IgD-negative memory B cell (primary cell): ENCODE results near the gene WDR86. TPM values are rescaled to one million over a fixed set of nuclear protein-coding genes. Genes with fewer than 3 reads are reported as not detected.

ENCODE experiments used
- H3K27ac Mint-ChIP-seq, 3 donors: one replicate each; pipeline ENCODE4 v1.8.0; 2020 to 2022; ENCODE audit warnings: mild to moderate bottlenecking in 3 of 3, mixed read lengths in 3 of 3, moderate library complexity in 1 of 3
- H3K27me3 Mint-ChIP-seq: one replicate; pipeline ENCODE4 v1.8.0; 2021; ENCODE audit warnings: mixed read lengths
- H3K36me3 Mint-ChIP-seq: one replicate; pipeline ENCODE4 v1.8.0; 2020; ENCODE audit warnings: mild to moderate bottlenecking, mixed read lengths
- H3K4me1 Mint-ChIP-seq, 3 donors: one replicate each; pipeline ENCODE4 v1.8.0; 2020 to 2022; ENCODE audit warnings: mixed read lengths in 3 of 3, mild to moderate bottlenecking in 1 of 3
- H3K4me3 Mint-ChIP-seq, 4 donors: one replicate each; pipeline ENCODE4 v1.8.0; 2020 to 2022; ENCODE audit warnings: mild to moderate bottlenecking in 4 of 4, mixed read lengths in 4 of 4, moderate library complexity in 3 of 4
- H3K9me3 Mint-ChIP-seq, 3 donors: one replicate each; pipeline ENCODE4 v1.8.0; 2020 to 2021; ENCODE audit warnings: mixed read lengths in 3 of 3, mild to moderate bottlenecking in 1 of 3
- polyA plus RNA-seq: library from polyadenylated mRNA; unstranded; fragments of 300-500 nt; fragmentation: Illumina TruSeq; gene quantifications from one replicate; pipeline ENCODE4 v1.2.3, GENCODE V29; 2021

WDR86 gene
- polyA plus RNA-seq, 1 donor from 2014 or later: 0.54 TPM

DNA sequence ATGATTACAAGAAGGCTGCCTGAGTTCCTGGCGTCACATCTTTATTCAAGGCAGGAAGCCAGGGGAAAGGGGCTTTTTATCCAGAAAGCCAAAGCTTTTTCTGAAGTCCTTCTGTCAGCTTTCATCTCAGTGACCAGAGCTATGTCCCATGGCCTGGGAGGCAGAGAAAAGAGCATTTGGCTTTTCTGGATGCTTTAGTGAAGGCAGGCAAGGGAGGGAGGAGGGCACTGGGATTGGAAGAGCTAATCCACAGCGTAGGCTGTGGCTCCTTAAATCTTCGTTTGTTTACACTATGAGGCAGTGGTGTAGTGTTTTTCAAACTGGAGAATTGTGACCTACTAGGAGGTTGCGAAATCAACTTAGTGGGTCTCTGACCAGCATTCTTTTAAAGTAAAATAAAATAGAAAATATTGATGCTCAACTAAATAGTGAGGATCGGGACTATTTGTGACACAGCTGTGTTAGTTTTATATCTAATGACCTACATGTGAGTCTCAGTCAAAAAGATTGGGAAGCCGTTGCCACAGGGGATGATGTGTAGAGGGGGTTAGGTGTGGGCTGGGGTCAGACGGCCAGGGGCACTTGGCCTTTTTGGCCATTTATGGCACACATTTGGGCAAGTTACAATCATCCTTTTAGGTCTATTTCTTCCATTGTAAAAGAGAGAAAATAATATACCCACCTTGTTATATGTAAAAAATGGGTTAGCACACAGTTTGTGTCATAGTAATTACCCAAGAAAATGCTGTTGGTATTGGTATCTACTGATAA lies 16.0 kb upstream of the WDR86 start:
- H3K4me3 Mint-ChIP-seq: no peak overlapping the region
- H3K4me1 Mint-ChIP-seq: peaks cover 5 to 8% (median 8%) of the 10 kb centered on the region in 3 donors
- peaks cover 0 to 13% (median 4%) of the 10 kb centered on the region in 3 donors for H3K9me3 Mint-ChIP-seq
- H3K36me3 Mint-ChIP-seq: no peaks in the 10 kb centered on the region
- no peak overlapping the region for H3K27ac Mint-ChIP-seq
- H3K27me3 Mint-ChIP-seq: peaks cover 14% of the 10 kb centered on the region

DNA sequence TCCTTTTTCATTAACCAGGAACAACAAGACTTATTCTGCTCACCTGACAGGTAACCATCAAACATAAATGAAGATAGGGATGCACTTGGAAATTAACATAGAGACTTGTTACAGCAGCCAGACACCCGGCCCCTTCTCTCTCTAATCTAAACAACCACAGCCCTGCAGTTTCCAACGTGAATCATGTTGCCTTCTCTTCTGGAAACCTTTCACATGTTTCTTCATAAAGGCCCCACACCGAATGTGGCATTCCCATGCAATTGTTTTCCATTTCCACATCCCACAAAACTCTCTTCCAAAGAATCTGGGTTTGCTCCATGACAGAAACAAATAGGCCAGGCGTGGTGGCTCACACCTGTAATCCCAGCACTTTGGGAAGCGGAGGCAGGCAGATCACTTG lies 15.0 kb upstream of the WDR86 start:
- Mint-ChIP-seq H3K36me3 (no peaks in the 10 kb centered on the region), H3K4me3 (no peak overlapping the region), H3K27ac (no peak overlapping the region), H3K27me3 (peaks cover 18% of the 10 kb centered on the region), H3K4me1 (peaks cover 4 to 5% (median 4%) of the 10 kb centered on the region in 3 donors), H3K9me3 (peaks cover 4 to 18% (median 4%) of the 10 kb centered on the region in 3 donors)

DNA sequence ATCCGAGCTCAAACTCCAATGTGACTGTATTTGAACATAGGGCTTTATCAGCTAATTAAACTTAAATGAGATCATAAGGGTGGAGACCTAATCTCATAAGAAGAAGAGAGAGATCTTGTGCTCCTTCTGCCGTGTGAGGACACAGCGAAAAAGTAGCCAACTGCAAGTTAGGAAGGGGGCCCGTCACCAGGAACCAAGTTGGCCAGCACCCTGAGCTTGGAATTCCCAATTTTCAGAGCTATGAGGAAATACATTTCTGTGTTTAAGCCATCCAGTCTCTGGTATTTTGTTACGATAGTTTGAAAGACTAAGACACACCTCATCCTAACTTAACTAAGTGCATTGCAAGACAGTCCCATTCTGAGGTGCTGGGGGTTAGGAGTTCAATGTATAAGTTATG lies 14.1 kb upstream of the WDR86 start:
- Mint-ChIP-seq H3K36me3 (no peaks in the 10 kb centered on the region), H3K27ac (no peak overlapping the region), H3K4me1 (no peaks in the 10 kb centered on the region), H3K4me3 (no peak overlapping the region), H3K9me3 (peaks cover 4 to 18% (median 7%) of the 10 kb centered on the region in 3 donors), H3K27me3 (peaks cover 18% of the 10 kb centered on the region)

DNA sequence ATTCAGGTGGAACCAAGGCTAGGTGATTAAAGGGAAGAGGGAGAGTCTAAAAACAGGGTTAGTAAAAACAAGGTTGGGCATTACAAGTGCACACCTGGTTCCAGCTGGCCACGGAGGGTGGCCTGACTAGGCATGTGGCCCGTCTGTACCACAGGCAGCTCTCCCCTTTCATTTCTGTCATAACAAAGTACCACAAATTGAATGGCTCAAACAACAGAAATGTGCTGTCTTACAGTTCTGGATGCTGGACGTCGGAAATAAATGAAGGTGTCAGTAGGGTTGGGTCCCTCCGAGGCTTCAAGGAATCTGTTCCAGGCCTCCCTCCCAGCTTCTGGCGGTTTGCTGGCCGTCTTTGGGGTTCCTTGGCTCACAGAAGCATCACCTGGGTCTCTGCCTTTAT lies 13.4 kb upstream of the WDR86 start:
- H3K4me1 Mint-ChIP-seq: no peaks in the 10 kb centered on the region
- H3K27me3 Mint-ChIP-seq: peaks cover 17% of the 10 kb centered on the region
- H3K9me3 Mint-ChIP-seq: peaks cover 4 to 20% (median 9%) of the 10 kb centered on the region in 3 donors
- no peaks in the 10 kb centered on the region for H3K36me3 Mint-ChIP-seq
- no peak overlapping the region for H3K27ac Mint-ChIP-seq
- no peak overlapping the region for H3K4me3 Mint-ChIP-seq

DNA sequence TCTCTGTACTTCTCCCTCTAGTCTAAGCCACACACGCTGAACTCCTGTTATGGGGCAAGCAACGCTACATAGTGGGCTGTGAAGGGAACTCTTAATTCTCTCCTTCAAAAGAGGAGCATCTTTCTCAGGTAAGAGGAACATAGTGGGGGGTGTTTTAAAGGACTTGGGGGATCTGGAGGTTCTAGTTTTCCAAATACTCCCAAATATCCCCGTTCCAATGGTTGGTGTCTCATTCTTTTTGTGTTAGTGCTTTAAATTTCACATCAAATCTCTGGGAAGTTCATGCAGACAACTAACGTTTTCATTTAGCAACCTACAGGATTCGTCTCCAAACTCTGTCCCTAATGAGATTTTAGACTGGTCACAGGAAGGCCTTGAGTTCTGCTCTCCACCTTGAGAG lies 12.4 kb upstream of the WDR86 start:
- H3K4me1 Mint-ChIP-seq: no peaks in the 10 kb centered on the region

DNA sequence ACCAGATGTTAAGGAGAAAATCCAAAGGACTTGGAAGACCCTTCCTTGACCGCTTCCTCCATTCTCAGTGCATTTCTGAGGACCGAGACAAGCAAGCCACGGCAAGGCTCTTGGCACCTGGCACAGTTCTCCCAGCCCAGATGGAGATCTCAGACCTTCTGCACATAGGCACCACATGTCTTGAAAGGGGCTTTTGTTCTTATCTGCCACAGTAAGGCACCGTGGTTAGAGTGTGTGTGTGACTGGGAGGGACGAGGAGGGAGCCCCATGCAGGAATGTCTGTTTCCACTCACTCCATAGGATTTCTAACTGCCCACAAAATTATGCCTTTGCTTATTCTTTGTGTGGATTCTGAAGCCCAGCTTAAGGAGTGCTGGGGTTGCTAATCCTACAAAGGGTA lies 10.3 kb upstream of the WDR86 start:
- H3K4me1 Mint-ChIP-seq: no peaks in the 10 kb centered on the region
- no peak overlapping the region for H3K4me3 Mint-ChIP-seq
- no peaks in the 10 kb centered on the region for H3K36me3 Mint-ChIP-seq
- peaks cover 18% of the 10 kb centered on the region for H3K27me3 Mint-ChIP-seq
- no peak overlapping the region for H3K27ac Mint-ChIP-seq
- H3K9me3 Mint-ChIP-seq: peaks cover 4 to 23% (median 13%) of the 10 kb centered on the region in 3 donors

More for the DNA sequence above, 12.4 kb upstream of the WDR86 start:
- Mint-ChIP-seq H3K9me3 (peaks cover 4 to 23% (median 11%) of the 10 kb centered on the region in 3 donors), H3K36me3 (no peaks in the 10 kb centered on the region), H3K27ac (no peak overlapping the region), H3K27me3 (peaks cover 17% of the 10 kb centered on the region), H3K4me3 (no peak overlapping the region)

DNA sequence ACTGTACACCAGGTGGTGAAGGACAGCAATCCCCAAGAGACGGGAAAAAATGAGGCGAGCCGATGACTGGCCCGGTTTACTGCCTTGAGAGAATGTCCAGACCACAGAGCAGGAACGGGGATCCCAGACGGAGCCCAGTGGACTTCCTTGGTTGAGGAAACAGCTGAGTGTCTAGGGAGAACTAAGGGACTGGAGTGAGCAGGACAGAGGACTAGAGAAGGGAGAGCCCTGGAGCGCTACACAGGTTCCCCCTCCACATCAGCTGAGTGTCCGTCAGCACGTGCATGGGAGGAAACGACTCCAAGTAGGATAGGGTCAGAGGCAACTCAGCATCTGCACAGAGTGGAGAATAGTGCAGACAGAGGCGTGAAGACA lies 7.1 kb upstream of the WDR86 start:
- Mint-ChIP-seq H3K4me1 (peaks cover 0 to under 1% (median 0%) of the 10 kb centered on the region in 3 donors), H3K4me3 (no peak overlapping the region), H3K27ac (no peak overlapping the region), H3K9me3 (peaks cover 4 to 11% (median 11%) of the 10 kb centered on the region in 3 donors), H3K36me3 (no peaks in the 10 kb centered on the region), H3K27me3 (peaks cover 24% of the 10 kb centered on the region)

DNA sequence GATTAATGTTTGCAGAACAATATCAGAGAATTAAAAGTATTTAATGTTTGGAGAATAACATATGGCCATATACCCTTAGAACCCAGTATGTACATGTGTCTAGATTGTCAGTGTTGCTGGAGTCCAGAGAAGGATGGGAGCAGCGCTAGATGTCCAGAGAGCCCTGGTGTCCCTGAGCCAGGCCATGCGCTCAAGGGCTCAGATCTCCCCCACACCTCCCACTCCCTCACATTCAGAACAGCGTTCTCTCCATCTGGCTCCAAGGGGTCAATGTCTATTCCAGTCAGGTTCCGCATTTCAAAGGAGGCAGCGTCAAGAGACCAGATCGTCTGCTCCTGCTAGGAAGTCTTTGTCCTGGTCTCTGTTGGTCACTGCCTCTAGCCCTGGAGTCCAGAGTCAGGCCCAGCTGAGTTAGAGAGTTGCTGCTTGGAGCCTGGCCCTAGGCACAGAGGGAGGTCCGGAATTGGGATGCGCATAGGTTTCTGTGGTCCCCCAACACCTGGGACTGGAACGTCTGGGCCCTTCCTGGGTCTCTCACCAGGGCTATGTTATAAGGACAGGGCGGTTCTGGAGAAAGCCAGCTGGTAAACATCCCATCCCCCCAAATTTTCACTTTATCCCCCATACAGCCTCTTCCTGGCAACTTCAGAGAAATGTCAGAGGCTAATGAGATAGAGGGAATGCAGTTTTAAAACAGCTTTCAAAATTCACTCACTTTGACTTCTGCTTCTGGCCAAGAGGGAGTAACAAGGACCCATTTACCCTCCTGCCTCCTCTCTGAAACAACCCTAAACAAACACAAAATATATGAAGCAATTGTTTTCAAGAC lies 6.5 kb upstream of the WDR86 start:
- Mint-ChIP-seq H3K36me3 (no peaks in the 10 kb centered on the region), H3K9me3 (peaks cover 4 to 11% (median 10%) of the 10 kb centered on the region in 3 donors), H3K4me1 (peaks cover 0 to 5% (median 0%) of the 10 kb centered on the region in 3 donors), H3K4me3 (no peak overlapping the region), H3K27ac (no peak overlapping the region), H3K27me3 (peaks cover 28% of the 10 kb centered on the region)

DNA sequence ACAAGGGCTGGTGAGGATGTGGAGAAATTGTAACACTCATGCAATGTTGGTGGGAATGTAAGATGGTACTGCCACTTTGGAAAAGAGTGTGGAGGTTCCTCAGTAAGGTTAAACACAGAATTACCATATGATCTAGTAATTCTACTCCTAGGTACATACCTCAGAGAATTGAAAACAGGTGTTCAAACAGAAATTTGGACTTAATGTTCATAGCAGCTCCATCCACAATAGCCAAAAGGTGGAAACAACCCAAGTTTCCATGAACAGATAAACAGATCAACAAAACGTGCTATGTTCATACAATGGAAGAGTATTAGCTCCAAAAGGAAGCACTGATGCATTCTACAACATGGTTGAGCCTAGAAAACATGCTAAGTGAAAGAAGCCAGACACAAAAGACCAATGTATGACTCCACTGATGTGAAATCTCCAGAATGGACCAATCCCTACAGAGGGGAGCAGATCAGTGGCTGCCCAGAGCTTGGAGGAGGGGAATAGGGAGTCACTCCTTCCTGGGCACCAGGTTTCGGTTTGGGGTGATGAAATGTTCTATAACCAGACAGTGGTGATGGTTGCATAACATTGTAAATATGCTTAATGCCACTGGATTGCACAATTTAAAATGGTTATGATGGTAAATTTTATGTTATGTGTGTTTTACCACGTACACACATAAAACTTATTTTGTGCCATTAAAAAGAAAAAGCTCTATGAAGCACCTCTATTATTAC lies 5.7 kb upstream of the WDR86 start:
- no peaks in the 10 kb centered on the region for H3K36me3 Mint-ChIP-seq
- H3K9me3 Mint-ChIP-seq: peaks cover 2 to 11% (median 7%) of the 10 kb centered on the region in 3 donors
- H3K4me1 Mint-ChIP-seq: peaks cover 5 to 8% (median 7%) of the 10 kb centered on the region in 3 donors
- peak overlapping the region in 1 of 3 donors; percentile 34 for H3K27ac Mint-ChIP-seq
- H3K4me3 Mint-ChIP-seq: no peak overlapping the region
- peaks cover 35% of the 10 kb centered on the region for H3K27me3 Mint-ChIP-seq

DNA sequence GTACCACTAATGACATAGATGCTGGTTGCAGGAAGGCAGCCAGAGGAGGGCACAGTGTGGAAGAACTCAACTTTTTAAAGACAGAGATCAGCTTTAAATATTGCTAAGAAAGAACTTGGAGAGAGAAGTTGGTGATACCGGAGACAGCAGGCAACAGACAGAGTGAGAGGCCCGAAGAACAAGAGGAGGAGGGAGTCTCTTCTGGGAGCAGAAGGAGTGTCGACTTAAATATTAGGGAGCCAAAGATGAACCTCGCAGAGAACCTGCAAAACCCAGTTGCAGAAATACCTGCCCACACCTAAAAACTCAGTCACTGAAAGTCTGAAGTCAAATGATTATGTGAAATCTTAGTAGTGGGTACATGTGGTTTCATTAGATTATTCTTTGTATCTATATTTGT lies 3.4 kb upstream of the WDR86 start:
- H3K4me1 Mint-ChIP-seq: peaks cover 10 to 14% (median 13%) of the 10 kb centered on the region in 3 donors
- H3K9me3 Mint-ChIP-seq: peaks cover 0 to 5% (median 3%) of the 10 kb centered on the region in 3 donors
- H3K4me3 Mint-ChIP-seq: no peak overlapping the region
- H3K27ac Mint-ChIP-seq: no peak overlapping the region
- no peaks in the 10 kb centered on the region for H3K36me3 Mint-ChIP-seq
- peaks cover 45% of the 10 kb centered on the region for H3K27me3 Mint-ChIP-seq

DNA sequence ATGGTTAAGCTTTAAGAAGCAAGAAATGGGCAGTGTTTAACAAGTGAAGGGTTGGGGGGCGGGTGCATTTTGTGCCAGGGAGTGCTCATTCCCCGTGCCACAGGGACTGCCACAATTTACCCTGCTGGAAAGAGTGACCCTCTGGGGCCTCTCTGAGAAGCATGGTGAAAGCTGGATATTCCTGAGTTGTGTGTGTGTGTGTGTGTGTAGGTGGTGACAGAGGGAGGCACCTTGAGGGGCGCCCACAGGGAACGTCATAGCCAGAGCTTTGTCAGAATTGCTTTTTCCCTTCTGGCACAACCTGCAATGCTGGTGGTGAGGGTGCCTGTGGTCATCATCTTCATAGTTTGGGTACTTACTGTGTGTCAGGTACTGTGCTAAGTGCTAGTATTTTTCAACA lies 2.5 kb upstream of the WDR86 start:
- Mint-ChIP-seq H3K4me3 (no peak overlapping the region), H3K36me3 (no peaks in the 10 kb centered on the region), H3K27me3 (peaks cover 47% of the 10 kb centered on the region), H3K27ac (no peak overlapping the region), H3K9me3 (peaks cover 0 to 3% (median 0%) of the 10 kb centered on the region in 3 donors), H3K4me1 (peaks cover 10 to 14% (median 13%) of the 10 kb centered on the region in 3 donors)

DNA sequence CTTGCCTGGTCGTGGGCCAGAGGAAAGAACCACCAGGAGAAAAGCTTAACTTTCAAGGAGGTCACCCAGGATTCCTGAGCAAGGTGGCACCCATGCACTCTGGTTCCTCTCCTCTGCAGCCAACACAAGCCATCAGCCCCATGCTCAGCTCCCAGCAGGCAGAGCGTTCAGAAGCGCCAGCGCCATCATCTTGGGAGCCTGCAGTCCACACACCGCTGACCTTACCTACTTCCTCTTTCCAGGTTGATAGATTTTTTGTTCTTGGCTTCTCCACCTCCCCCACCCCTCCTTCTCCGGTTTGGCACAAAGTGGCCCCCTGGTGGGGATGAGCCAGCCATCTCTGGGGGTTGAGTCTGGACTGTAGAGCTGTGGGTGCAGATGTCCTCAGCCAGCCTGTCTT lies 1.7 kb upstream of the WDR86 start:
- H3K4me3 Mint-ChIP-seq: peak overlapping the region in 2 of 4 donors; percentile 70 to 81
- peak overlapping the region in 2 of 3 donors; percentile 83 to 86 for H3K27ac Mint-ChIP-seq
- H3K9me3 Mint-ChIP-seq: peaks cover 0 to 1% (median 0%) of the 10 kb centered on the region in 3 donors
- peaks cover 10 to 14% (median 13%) of the 10 kb centered on the region in 3 donors for H3K4me1 Mint-ChIP-seq
- H3K27me3 Mint-ChIP-seq: peaks cover 49% of the 10 kb centered on the region
- H3K36me3 Mint-ChIP-seq: no peaks in the 10 kb centered on the region

DNA sequence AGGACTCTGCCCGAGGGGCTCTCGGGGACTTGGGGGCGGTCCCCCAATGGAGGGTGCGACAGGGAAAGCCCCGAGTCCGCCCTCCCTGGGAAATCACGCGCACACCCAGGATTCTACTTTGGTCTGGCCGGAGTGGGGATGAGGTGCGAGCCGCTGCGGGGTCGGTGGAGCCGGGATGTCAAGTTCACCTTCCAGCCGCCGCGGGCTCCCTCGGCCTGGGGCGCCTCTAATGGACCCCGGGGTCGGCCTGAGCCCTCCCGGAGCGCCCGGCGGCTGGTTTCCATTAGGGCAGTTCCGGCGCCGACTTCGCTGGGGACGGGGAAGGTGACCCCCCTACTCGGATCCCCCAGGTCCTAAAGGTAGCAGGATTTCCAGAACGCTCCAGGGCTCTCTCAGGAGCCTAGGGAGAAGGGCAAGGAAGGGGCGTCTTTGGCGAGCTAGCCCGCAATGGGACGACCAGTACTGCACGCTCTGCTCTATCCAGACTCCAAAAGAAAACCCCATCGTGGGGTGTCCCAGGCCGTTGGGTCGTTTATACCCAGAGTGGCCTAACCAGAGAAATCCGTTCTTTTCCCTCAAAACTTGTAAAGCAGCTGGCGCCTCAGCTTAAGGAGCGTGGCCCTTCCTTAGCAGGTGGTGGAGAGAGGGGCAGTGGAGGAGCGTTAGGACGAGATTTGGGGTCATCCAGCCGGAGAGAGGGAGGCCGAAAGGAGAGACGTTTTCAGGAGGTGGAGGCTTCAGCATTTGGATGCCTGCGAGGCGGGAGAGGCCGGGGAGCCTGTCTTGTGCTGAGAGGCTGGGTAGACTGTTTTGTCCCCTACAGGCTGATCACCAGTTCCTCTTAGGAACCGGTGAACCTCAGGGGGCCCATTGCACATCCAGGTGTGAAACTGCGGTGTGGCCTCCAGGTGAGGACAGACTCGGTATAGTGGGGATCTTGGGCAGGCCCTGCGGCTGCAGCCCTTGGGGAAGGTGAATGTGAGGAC lies 860 bp upstream of the WDR86 start:
- peaks cover 50% of the 10 kb centered on the region for H3K27me3 Mint-ChIP-seq
- H3K9me3 Mint-ChIP-seq: peaks cover 0 to 1% (median 0%) of the 10 kb centered on the region in 3 donors
- peaks cover 10 to 14% (median 13%) of the 10 kb centered on the region in 3 donors for H3K4me1 Mint-ChIP-seq
- H3K4me3 Mint-ChIP-seq: peak overlapping the region in 2 of 4 donors; percentile 21 to 70
- H3K36me3 Mint-ChIP-seq: no peaks in the 10 kb centered on the region
- peak overlapping the region in 2 of 3 donors; percentile 78 to 83 for H3K27ac Mint-ChIP-seq
